NK-92 (cell line): ENCODE results near the gene ARL6IP6.

Experiments
- DNase-seq: peaks from one replicate; lab custom pipeline; 2025; ENCODE audit not compliant: unreplicated experiment; lab: John Stamatoyannopoulos, UW

Gene ARL6IP6

DNA sequence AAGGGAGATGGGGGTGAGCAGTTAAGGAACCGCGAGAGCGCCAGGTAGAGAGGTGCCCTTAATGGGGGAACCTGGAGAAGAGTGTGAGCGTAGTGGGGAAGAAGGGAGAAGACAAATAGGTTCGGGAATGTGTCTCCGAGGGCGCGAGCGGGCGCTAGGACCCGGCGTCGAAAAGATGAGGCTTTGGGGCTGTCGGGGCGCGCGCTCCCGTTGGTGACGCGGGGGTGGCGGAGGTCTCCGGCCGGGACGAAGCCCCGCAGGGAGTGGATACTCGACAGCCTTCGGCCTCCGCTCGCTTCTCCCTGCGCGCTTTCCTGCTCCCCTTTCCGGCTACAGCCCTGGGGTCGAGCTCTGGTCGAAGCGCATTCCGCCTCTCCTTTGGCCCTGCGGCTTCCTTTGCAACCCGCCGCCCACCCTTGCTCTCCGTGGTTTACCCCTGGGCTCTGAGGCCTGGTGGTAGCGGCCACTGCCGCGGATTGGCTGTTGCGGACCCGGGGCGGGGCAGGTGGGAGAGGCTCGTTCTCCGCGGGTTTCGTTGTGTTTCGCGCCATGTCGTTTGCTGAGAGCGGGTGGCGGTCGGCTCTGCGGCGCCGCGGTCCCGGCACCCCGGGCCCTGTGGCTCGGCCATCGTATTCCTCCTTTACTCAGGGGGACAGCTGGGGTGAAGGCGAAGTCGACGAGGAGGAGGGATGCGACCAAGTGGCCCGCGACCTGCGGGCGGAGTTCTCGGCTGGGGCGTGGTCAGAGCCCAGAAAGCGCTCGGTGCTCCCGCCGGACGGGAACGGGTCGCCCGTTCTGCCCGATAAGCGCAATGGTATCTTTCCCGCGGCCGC lies at the start of gene ARL6IP6:
Gene ARL6IP6, plus strand, starts transcription at position 545 of the 833 bp plus-strand sequence. Its CDS starts 5 bp downstream, at position 550.
- DNase-seq: peak; percentile 47

DNA sequence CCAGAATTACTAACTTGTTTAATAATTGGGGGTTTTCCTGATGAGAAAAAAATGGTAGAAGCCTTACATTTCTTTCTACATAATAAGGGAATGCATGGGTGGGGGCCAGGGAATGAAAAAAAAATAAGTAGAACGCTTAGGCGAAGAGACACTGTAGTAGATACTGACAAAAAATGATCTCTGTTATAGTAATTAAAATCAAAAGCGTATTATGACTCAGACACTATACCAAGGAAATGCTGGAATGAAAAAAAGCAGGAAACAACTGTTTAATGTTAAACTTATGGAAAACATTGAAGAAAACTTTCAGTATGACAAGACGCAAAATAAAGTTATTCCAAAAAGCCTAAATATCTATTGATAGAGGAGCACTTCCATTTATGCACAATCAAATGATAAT lies 44.1 kb upstream of the ARL6IP6 start:
- no peak for DNase-seq

DNA sequence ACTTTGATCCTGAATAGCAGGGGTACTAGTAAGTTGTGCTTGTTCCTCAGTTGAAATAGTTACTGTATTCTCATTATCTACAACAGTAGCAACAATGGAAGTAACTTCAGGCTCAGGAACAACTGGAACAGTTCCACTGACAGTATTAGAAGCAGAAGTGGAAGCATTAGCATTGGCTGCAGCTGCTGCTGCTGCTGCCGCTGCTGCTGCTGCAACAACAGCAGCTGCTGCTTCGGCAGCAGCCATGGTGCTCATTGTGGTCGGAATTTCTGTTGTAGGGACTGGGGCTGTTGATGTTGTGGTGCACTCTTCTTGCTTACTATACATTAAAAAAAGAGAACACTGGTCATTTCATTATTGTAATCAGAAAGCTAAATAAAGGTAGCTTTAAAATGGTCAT lies 42.0 kb upstream of the ARL6IP6 start:
- DNase-seq: no peak

DNA sequence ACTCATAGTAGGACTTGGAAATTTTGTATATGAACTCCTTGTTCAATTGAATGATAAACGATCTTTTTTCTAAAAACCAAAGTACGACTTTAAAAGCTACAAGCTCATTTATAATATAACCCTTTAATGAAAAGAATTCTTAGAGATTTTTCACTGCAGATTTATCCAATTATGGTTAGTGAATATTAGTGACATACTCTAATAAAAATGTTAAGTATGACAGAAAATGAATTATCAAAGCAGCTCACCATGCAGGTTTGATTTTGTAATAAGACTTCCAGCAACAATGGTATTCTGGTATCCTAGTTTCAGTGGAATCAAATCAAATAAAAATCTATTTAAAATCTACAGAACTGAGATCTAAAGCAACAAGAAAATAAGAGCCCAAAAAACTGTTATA lies 39.6 kb upstream of the ARL6IP6 start:
- DNase-seq: no peak

DNA sequence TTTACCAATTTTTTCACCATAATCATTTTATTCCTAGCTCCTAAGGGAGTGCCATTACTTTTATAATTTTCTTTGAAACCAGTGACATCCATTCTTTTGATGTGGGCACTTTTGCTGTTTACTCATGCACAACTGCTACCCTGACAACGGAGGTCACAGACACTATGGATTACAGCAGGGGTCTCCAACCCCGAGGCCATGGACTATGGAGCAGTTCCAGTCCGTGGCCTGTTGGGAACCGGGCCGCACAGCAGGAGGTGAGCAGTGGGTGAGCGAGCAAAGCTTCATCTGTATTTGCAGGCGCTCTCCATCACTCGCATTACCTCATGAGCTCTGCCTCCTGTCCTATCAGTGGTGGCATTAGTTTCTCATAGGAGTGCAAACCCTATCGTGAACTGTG lies 35.8 kb upstream of the ARL6IP6 start:
- DNase-seq: no peak

DNA sequence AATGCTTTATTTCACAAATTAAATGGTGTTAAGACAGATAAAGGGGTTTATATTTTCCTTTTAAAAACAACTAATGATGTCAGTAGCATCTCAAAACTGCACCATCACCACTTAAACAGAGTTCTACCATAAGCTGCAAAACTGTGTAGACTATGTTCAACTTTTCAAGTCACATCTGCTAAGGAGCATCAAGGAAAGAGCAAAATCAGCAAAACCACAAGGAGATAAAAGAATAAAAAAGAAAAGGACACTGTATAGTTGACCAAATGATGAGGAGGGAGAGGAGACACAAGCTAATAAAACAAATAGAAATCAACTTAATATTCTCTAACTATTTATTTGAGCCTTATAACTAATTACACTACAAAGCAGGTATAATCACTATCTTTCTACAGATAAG lies 35.0 kb upstream of the ARL6IP6 start:
- no peak for DNase-seq

DNA sequence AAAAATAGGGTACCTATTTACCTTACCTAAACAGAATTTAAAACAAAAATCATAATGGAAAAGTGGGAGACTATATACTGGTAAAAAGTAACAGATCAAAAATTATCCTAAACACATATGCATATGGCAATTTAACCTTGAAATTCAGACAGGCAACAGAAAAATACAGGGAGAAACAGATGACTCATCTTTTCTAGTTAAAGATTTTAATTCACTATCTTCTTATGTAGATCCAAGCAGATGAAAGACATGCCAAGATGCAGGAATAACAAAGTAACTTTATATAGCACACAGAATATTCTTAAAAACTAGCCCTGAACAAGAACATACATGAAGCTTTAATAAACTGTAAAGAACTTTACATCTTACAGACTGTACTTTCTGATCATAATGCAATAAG lies 32.1 kb upstream of the ARL6IP6 start:
- DNase-seq: no peak

DNA sequence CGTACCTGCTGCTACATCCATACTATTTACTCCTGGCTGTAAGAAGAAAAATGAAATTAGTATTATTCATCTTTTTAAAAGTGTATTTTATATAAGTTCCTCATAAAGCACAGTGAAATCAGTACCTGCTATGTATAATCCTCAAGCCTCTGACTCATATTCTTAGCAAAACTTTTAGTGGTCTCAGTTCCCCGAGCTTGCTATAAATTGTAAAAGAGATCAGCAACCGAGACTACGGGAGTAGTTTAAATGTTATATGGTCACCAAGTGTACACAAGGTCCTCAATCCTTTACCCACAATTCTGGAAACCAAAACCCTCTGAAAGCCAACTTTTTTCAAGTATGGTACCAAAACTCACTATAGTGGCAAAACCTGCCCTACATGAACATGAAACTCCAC lies 25.4 kb upstream of the ARL6IP6 start:
- DNase-seq: no peak

DNA sequence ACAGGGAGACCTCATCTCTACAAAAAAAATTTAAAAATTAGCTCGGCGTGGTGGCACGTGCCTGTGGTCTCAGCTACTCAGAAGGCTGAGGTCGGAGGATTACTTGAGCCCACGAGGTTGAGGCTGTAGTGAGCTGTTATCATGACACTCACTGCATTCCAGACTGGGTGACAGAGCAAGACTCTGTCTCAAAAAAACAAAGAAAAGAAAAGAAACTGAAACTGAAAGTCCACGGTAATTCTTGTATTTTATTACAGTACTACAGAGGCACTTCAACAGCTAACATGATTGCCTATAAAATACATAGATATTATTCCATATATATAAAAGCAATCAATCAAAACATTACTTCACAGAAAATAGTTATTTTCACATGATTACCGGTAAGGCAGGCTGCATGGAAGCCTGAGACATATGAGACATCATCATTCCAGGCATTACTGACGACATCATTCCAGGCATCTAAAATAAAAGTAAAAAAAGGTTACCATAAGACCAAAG lies 24.2 kb upstream of the ARL6IP6 start:
- DNase-seq: no peak

DNA sequence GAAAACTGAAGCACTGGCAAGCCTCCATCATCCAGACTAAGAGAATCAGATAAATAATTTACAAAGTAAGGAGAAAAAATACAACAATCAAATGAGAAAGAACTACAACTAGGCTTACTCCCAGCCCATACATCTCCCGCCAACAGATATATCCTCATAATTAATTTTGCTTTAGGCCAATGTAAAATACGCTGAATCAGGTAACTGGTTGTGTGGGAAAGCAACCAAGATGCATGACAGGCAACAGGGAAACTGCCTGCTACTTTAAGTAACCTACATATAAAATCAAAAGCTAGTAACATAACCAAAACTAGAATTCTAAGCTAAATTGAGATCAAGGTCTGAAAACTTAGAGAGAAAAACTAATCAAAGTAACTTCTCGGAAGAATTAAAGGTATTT lies 22.7 kb upstream of the ARL6IP6 start:
- no peak for DNase-seq

DNA sequence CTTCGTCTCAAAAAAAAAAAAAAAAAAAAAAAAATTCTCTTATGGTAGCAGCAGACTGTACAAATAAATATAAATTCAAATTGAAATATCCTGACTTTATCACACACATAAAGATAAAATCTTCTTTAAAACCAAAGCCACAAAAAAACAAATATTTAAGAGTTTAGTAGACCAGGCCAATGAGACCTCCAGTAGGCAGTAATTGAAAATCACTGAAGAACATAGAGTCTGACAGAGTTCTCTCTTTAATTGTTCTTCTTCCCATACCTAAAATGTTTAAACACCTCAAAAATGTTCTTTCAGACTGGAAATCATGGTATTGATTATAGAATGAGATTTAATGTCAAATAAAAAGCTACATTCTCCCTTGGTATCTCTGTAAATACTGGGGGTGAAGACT lies 21.9 kb upstream of the ARL6IP6 start:
- no peak for DNase-seq

DNA sequence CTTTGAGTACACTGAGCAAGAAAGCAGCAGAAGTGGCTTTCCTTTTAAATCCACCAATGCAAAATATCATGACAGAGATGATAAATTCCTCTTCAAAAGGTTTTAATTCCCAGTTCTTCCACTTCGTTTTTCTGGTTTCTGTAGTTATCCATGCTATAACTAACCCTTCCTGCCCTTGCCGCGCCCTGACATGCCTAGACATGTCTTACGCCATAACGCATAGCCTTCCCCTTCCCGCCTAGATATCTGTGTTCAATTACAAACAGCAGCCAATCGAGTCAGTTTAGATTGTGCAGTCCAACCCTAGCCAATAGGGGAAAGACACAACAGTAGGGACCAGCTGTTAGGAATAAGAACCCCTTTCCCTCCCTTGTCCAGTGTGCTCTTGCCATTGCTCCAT lies 17.2 kb upstream of the ARL6IP6 start:
- no peak for DNase-seq

DNA sequence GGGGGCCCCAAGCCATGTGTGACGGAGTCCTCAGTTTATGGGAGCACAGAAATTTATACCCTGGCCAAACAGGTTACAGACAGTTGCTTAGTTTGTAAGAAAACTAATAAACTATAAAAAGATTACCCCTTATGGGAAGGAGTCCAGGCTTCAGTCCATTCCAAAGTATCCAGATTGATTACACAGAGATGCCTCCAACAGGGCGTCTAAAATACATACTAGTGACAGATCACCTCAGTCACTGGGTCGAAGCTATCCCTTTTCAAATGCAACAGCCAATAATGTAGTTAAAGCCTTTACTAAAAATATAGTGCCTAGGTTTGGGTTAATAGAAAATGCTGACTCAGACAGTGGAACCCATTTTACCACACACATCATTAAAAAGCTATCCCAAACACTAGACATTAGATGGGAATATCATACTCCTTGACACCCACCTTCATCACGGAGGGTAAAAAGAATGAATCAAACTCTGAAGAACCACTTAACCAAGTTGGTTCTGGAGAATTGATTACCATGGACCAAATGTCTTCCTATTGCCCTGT lies 11.9 kb upstream of the ARL6IP6 start:
- no peak for DNase-seq

DNA sequence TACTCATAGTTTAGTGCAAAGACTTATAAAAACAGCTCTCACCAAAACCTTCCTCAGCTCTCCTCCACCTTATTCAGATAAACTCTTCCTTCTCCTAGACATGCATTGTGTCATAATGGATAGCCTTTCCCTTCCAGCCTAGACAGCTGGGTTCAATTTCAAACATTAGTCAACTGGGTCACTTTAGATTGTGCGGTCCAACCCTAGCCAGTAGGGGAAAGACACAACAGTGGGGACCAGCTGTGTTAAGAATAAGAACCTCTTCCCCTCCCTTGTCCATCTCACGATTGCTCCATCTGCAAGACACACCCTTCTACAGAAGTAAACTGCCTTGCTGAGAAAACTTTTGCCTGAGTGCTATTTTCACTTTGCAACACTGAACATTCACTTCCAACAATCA lies 9.7 kb upstream of the ARL6IP6 start:
- no peak for DNase-seq

DNA sequence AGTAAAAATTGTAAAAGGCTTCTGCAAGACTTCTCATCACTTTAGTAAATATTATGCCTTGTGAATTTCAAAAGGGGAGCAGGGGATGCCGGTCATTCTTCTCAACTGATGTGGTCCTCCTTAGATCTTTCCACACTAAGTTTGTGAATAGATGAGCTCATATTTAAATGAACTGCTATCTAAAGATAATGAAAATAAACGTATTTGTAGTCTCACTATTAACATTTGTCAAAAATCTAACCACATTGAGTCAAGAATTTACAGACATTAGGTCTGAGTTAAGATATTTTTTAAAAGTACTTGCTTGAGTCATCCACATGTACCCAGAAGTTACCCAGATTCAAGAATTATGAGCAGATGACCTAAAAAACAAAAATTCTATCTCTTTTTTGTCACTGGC lies 7.7 kb upstream of the ARL6IP6 start:
- DNase-seq: no peak

DNA sequence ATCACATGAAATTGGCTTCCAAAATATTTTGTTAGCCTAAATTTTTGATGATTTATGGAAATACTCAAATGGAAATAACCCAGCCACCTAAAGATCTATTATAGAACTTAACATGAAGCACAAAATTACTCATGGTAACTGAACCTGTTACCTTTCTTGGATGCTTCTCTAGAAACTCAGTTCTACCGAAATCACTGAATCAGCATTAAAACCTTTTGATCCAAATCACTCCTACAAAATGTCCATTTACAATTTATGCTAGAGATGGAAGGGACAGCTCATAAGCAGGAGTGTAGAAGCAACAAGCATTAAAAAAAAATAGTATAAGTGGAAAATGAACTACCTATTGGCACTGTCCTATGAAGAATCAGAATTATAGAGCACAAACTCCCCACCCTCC lies 3.3 kb upstream of the ARL6IP6 start:
- no peak for DNase-seq

DNA sequence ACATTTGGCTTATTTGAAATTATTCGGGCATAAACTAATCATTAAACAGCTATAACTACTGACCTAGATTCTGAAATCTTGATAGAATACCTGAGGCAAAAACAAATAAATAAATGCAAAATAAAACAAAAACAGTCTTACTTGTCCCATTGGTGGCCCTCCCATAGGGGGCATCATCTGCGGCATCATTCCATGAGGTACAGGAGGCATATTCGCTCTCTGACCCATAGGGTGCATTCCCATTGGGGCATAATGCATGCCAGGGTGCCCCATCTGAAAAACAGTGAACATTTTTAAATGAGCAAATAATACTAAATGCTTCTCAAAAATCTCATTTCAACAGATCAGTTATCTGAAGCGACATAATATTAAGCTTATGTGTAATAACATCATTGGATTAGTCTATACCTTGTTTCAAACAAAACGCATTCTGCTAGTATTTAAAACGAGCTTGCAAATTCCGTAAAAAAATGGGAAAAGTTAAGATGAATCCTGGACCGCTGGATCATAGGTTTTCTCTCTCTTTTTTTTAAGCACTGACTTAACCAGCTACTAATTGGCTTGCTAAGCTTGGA lies 2.5 kb upstream of the ARL6IP6 start:
- no peak for DNase-seq

DNA sequence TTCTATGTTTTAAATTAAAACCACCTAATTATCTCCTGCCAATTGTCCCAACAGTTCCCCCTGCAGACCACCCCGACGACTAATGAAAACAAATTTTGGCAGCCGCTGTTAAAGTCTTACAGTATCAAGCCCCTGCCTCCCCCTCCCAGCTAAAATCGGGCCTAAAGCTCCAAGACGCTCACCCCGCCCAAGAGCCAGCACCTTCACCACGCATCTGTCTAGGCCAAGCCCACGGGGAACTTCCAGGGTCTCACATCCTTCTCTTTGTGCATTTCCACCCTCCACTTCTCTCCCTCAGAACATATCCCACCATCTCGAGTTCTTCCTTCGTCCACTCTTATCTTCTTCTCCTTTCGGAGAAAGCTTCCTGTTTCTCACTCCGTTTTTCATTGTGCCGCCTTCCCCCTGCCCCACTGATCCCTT lies 1.6 kb upstream of the ARL6IP6 start:
- no peak for DNase-seq

DNA sequence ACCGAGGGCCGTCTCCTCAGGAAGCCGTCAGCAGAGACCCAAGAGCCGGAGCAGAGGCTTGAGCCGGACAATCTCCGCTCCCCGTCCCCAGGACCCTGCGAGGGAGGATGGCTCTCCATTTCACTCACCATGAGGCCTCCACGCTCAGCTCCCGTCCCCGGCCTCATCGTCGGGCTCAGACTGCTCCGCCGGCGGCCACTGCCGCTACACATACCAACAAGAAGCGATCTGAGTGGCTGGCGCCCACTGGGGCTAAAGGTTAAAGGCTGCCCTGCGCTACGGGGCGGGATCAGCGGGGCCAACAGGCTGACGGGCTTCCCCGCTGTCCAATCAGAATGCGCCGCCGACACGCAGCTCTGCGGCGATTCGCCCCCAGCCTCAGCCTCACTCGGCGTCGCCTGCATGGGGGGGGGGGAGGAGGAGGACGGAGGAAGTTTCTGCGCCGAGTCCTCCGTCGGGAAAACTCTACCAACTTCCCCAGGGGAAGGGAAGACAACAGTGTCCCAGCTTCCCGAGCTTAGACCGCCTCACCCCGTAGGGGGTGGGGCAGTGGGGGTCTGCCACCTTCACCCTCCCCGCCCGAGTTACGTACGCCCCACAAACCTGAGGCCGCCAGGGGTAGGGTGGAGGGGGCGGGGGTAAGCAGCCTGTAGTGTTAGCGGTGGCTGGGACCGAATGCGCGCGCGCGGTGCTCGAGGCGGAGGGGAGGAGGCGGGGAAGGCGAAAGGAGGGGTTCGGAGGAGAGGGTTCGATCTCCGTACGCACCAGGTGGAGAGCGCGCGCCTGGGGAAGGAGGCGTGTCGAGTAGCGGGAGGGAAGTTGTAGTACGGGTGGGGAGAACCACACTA lies 968 bp upstream of the ARL6IP6 start, which contains the start of gene PRPF40A:
Gene PRPF40A, minus strand, starts transcription at position 234 of the 848 bp plus-strand sequence. Its CDS starts 22 bp downstream, at position 212.
- peak; percentile 86 for DNase-seq

DNA sequence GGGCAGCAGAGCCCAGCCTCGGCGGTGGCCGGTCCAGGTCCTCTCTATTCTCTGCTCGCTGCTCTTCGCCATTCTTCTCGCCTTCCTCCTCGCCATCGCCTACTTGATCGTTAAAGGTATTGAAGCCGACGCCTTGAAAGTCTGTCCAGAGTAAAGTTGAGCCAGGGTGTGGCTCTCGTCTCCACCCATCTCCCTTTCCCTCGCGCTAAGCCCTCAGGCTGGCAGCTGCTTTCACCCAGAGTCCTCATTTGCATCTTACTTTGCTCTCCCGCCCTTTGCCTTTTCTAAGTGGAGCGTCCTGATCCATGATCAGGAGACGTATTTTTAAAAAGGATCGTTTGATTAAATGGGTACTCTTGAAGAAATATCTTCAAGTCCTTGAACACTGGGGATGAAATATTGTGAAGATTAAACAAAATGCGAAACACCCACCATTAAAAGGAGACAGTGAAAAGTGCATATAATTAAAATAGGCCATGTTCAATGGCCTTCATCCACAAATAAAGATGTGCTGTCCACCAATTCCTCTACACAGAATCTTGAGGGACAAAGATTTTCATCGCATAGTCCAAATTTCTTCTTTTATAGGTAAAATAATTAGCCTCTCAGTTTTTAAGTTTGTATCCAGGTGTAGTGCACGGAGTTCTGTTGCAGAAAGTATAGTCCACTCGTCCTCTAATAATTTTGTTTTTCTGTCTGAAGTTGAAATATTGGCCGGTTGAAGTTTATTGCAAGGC lies 657 bp downstream of the ARL6IP6 start:
- no peak for DNase-seq

DNA sequence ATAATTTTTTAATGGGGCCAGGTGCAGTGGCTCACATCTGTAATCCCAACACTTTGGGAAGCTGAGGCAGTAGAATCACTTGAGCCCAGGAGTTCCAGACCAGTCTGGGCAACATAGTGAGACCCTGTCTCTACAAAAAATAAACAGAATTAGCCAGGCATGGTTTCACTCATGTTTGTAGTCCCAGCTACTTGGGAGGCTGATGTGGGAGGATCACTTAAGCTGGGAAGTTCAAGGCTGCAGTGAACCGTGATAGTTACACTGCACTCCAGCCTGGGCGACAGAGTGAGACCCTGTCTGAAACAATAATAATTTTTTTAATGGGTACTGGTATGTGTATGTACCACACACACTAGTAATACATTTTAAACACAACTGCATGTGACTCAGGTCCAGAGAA lies 2.4 kb downstream of the ARL6IP6 start:
- no peak for DNase-seq
